PC-3 (cell line): ENCODE measurements around the gene TOMM40. TPM values are rescaled to one million over a fixed set of nuclear protein-coding genes. Genes with fewer than 3 reads are reported as not detected.

ENCODE experiments used
- ATAC-seq: fragments of 200-7000 bp; cut with Tn5 transposase; 2 replicates; pipeline ENCODE4 v1.9.1; 2020; ENCODE audit warnings: mild to moderate bottlenecking, moderate library complexity
- BruUV-seq: library from RNA; stranded (reverse); fragments of 400-500 nt; replicated peaks from 2 replicates; lab custom pipeline; 2021; lab: Mats Ljungman, UMichigan
- CTCF ChIA-PET: fragments of 300-600 bp; sonication (Branson Sonifier 250); formaldehyde crosslinking; loops from one replicate; lab custom pipeline; 2022; ENCODE audit warnings: antibody characterized with exemption; lab: Charles Lee
- POLR2A ChIA-PET: fragments of 300-600 bp; sonication (Branson Sonifier 250); formaldehyde crosslinking; loops from one replicate; lab custom pipeline; 2022; ENCODE audit warnings: antibody characterized with exemption; ENCODE audit not compliant: unreplicated experiment; lab: Charles Lee
- DNase-seq: peaks from one replicate; pipeline ENCODE4 v3.0.0-alpha.2; 2015
- H2AFZ ChIP-seq: fragments of 300-600 bp; sonication (generic); 2 replicates; pipeline ENCODE4 v1.6.0; 2016; ENCODE audit warnings: antibody characterized with exemption, low read length
- H3F3A ChIP-seq: fragments of 300-600 bp; sonication (generic); one replicate; pipeline ENCODE4 v1.6.0; 2017; ENCODE audit warnings: antibody characterized with exemption, low read length, control low read depth, mild to moderate bottlenecking; ENCODE audit not compliant: unreplicated experiment
- H3K27ac ChIP-seq: fragments of 300-600 bp; sonication (generic); 2 replicates; pipeline ENCODE4 v1.5.1; 2016; ENCODE audit warnings: mild to moderate bottlenecking, low read length
- H3K27me3 ChIP-seq: fragments of 300-600 bp; sonication (generic); 2 replicates; pipeline ENCODE4 v1.6.1; 2016; ENCODE audit warnings: low read length, mixed read lengths
- H3K36me3 ChIP-seq: fragments of 300-600 bp; sonication (generic); 2 replicates; pipeline ENCODE4 v1.6.1; 2016; ENCODE audit warnings: low read depth, mixed run types, low read length, mixed read lengths
- H3K4me1 ChIP-seq: fragments of 300-600 bp; sonication (generic); 2 replicates; pipeline ENCODE4 v1.5.1; 2016; ENCODE audit warnings: low read length; ENCODE audit not compliant: insufficient read depth
- H3K4me2 ChIP-seq: fragments of 300-600 bp; sonication (generic); 2 replicates; pipeline ENCODE4 v1.6.0; 2016; ENCODE audit warnings: low read length
- H3K4me3 ChIP-seq: fragments of 300-600 bp; sonication (generic); 2 replicates; pipeline ENCODE4 v1.5.1; 2016; ENCODE audit warnings: mild to moderate bottlenecking, low read length, mixed read lengths
- H3K79me2 ChIP-seq: fragments of 300-600 bp; sonication (generic); 2 replicates; pipeline ENCODE4 v1.6.1; 2017; ENCODE audit warnings: low read length, mixed read lengths
- H3K9ac ChIP-seq: fragments of 300-600 bp; sonication (generic); 2 replicates; pipeline ENCODE4 v1.6.0; 2016; ENCODE audit warnings: mild to moderate bottlenecking, low read length
- H3K9me2 ChIP-seq: fragments of 300-600 bp; sonication (generic); replicated peaks from 2 replicates; pipeline ENCODE4 v1.6.1; 2016; ENCODE audit warnings: mixed run types, low read length, mixed read lengths
- H3K9me3 ChIP-seq: fragments of 300-600 bp; sonication (generic); 2 replicates; pipeline ENCODE4 v1.6.1; 2016; ENCODE audit warnings: low read length, mixed read lengths
- H4K20me1 ChIP-seq: fragments of 300-600 bp; sonication (generic); 2 replicates; pipeline ENCODE4 v1.6.1; 2016; ENCODE audit warnings: low read length, mixed read lengths
- CTCF ChIP-seq: fragments of 300-600 bp; sonication (generic); conservative IDR thresholded peaks from 2 replicates; pipeline ENCODE4 v1.5.1; 2017; ENCODE audit warnings: antibody characterized with exemption, low read depth, mild to moderate bottlenecking, low read length
- EZH2 ChIP-seq: fragments of 300-600 bp; sonication (generic); IDR thresholded peaks from one replicate; pipeline ENCODE4 v1.6.1; 2017; ENCODE audit warnings: antibody characterized with exemption, mild to moderate bottlenecking, low read length; ENCODE audit not compliant: unreplicated experiment
- EZH2phosphoT487 ChIP-seq: fragments of 300-600 bp; sonication (generic); IDR thresholded peaks from 2 replicates; pipeline ENCODE4 v1.6.1; 2018; ENCODE audit warnings: mild to moderate bottlenecking, antibody characterized with exemption, low read length, borderline replicate concordance
- intact Hi-C: fragments of 100-400 bp; cut with micrococcal nuclease; formaldehyde crosslinking; loops from 2 replicates; pipeline ENCODE4 v1.9.0; 2023
- total RNA-seq: library from RNA; depleted of rRNA; stranded (reverse); fragments of >200 nt; gene quantifications from 2 replicates; pipeline ENCODE4 v1.2.3, GENCODE V29; 2014

The TOMM40 gene
- total RNA-seq, 1 experiment from 2014 or later = 190 TPM

- DNase-seq (no peak), ATAC-seq (no peak)
- BruUV-seq = no TSS peak
- Histone ChIP-seq H3K9ac (no peak overlapping the region), H3K79me2 (0 out of 2 replicates have a peak, but pooled peaks cover 5% of the 10 kb centered on the region), H3K9me3 (no peaks in the 10 kb centered on the region), H3K27me3 (no peaks in the 10 kb centered on the region), H3K4me1 (no peaks in the 10 kb centered on the region), H3K4me3 (no peak overlapping the region), H3K36me3 (no peaks in the 10 kb centered on the region), H3F3A (no peaks in the 10 kb centered on the region), H4K20me1 (no peaks in the 10 kb centered on the region), H3K4me2 (no peak overlapping the region), H3K27ac (no peak overlapping the region), H2AFZ (no peak overlapping the region), H3K9me2 (no peaks in the 10 kb centered on the region)
- intact Hi-C loops = no loop called here
- ChIA-PET CTCF (no interaction called here), POLR2A (no interaction called here)
- TF ChIP-seq CTCF (no peak), EZH2phosphoT487 (no peak), EZH2 (no peak)
Measured at GRCh38 chr19:44855606-44856005, 35.4 kb upstream of the TOMM40 start.

- H3K27ac ChIP-seq = no peak overlapping the region
Measured at GRCh38 chr19:44856421-44857083, 34.5 kb upstream of the TOMM40 start.

More at GRCh38 chr19:44856421-44857083, 34.5 kb upstream of the TOMM40 start:
- H3F3A ChIP-seq = no peaks in the 10 kb centered on the region
- H4K20me1 ChIP-seq = no peaks in the 10 kb centered on the region
- TF ChIP-seq CTCF (no peak), EZH2phosphoT487 (no peak), EZH2 (no peak)
- no peak overlapping the region for H3K4me3 ChIP-seq
- no peaks in the 10 kb centered on the region for H3K9me2 ChIP-seq
- intact Hi-C loops = no loop called here
- H3K4me1 ChIP-seq = no peaks in the 10 kb centered on the region
- BruUV-seq = no TSS peak
- no peaks in the 10 kb centered on the region for H3K27me3 ChIP-seq
- H3K79me2 ChIP-seq = 0 out of 2 replicates have a peak, but pooled peaks cover 5% of the 10 kb centered on the region
- ATAC-seq = no peak; the same call in 1 of the 2 replicates
- DNase-seq = no peak
- ChIA-PET CTCF (no interaction called here), POLR2A (interaction anchor here (0.6 kb wide), 1 partner anchor 177 kb away, joined by 6 read pairs; no protein-coding TSS in a partner anchor)
- no peak overlapping the region for H3K4me2 ChIP-seq
- H2AFZ ChIP-seq = no peak overlapping the region
- no peaks in the 10 kb centered on the region for H3K36me3 ChIP-seq
- H3K9me3 ChIP-seq = no peaks in the 10 kb centered on the region
- no peak overlapping the region for H3K9ac ChIP-seq
